Measurements from ENCODE around the gene FCF1.

DNA sequence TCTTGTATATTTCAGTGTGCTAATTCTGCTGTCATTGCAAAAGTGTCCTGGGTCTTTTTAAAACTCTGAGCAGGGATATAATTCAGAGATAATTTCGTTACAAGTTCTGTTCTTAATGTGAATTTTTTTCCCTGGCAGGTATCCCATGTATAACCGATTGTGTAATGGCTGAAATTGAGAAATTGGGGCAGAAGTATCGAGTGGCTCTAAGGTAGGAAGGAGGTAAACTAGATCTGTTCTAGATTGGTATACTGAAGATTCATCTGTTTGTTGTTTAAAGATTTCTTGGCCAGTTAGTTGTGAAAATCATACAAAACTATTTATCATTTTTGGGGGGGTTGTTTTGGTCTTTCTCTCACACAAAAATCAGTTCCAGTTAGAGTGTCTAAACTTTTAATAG is 10.2 kb downstream of the FCF1 start:
- TF ChIP-seq, protein P1, sequence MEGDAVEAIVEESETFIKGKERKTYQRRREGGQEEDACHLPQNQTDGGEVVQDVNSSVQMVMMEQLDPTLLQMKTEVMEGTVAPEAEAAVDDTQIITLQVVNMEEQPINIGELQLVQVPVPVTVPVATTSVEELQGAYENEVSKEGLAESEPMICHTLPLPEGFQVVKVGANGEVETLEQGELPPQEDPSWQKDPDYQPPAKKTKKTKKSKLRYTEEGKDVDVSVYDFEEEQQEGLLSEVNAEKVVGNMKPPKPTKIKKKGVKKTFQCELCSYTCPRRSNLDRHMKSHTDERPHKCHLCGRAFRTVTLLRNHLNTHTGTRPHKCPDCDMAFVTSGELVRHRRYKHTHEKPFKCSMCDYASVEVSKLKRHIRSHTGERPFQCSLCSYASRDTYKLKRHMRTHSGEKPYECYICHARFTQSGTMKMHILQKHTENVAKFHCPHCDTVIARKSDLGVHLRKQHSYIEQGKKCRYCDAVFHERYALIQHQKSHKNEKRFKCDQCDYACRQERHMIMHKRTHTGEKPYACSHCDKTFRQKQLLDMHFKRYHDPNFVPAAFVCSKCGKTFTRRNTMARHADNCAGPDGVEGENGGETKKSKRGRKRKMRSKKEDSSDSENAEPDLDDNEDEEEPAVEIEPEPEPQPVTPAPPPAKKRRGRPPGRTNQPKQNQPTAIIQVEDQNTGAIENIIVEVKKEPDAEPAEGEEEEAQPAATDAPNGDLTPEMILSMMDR (IDR thresholded peaks at IDR 0.05) = no peak
- TF ChIP-seq ZFX (IDR thresholded peaks at IDR 0.05; ENCODE audit: borderline replicate concordance) = no peak

Measured in 22Rv1 (cell line).